Spleen (tissue), 7 donors: ENCODE measurements around the gene LCE1B.

ENCODE experiments used
- POLR2A ChIP-seq, 3 donors: fragments of 450-650 bp; IDR thresholded peaks; one replicate each; pipeline ENCODE4 v1.5.1; 2017; ENCODE audit warnings: antibody characterized with exemption in 3 of 3, mild to moderate bottlenecking in 1 of 3
- POLR2AphosphoS5 ChIP-seq, 3 donors: sonication (generic); formaldehyde crosslinking; IDR thresholded peaks; one replicate each; pipeline ENCODE4 v1.5.1; 2017; ENCODE audit warnings: antibody characterized with exemption in 3 of 3
- TF ChIP-seq, protein P1 (sequence below), 11 experiments: fragments of 200-600 bp in 7 of 11; fragments of 450-650 bp in 4 of 11; sonication (generic) in 4 of 11; IDR thresholded peaks in 8 of 11; conservative IDR thresholded peaks in 3 of 11; 1 replicate in 7 of 11; 2 replicates in 4 of 11; pipeline versions ENCODE4 v1.4.0 to v1.8.0; 2016 to 2021; ENCODE audit warnings: antibody characterized with exemption in 11 of 11, inconsistent platforms in 4 of 11, mild to moderate bottlenecking in 1 of 11
- donor health status: DM: no; HTN: no; CAD: no; lungs with moderate emphysema.
- donor health status: DM: no; HTN: no; CAD: no.
- donor health status: DM: no; HTN: no; CAD: no.

DNA sequence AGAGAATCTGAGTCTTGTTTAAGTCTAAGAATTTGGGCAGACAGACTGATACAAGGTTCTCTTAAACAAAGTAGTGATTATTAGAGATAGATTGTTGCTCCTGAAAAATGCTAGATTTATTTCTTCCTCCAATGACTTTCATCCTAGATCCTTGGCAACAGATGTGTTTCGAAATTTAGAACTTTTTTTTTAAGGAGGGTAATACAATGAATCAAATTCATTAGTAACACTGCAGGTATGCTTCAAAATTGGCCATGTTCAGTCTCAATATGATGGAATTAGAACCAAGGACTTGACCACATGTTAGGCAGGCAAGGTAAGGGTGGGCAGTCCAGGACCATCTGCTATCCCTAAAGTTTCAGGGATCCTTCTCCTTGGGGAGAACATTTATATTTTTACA lies 41.4 kb upstream of the LCE1B start:
- TF ChIP-seq, protein P1, sequence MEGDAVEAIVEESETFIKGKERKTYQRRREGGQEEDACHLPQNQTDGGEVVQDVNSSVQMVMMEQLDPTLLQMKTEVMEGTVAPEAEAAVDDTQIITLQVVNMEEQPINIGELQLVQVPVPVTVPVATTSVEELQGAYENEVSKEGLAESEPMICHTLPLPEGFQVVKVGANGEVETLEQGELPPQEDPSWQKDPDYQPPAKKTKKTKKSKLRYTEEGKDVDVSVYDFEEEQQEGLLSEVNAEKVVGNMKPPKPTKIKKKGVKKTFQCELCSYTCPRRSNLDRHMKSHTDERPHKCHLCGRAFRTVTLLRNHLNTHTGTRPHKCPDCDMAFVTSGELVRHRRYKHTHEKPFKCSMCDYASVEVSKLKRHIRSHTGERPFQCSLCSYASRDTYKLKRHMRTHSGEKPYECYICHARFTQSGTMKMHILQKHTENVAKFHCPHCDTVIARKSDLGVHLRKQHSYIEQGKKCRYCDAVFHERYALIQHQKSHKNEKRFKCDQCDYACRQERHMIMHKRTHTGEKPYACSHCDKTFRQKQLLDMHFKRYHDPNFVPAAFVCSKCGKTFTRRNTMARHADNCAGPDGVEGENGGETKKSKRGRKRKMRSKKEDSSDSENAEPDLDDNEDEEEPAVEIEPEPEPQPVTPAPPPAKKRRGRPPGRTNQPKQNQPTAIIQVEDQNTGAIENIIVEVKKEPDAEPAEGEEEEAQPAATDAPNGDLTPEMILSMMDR (IDR thresholded peaks at IDR 0.05 in 8 of 11, conservative IDR thresholded peaks at IDR 0.05 in 3 of 11): no peak
- TF ChIP-seq POLR2A (IDR thresholded peaks at IDR 0.05): no peak
- TF ChIP-seq POLR2AphosphoS5 (IDR thresholded peaks at IDR 0.05): no peak
